Neural cell (in vitro differentiated cells): ENCODE measurements around the gene TMEM127. TPM values are rescaled to one million over a fixed set of nuclear protein-coding genes. Genes with fewer than 3 reads are reported as not detected.

ENCODE experiments used
- H2AFZ ChIP-seq: fragments of 200-600, 300-800 bp; sonication (generic), shearing (Covaris generic); 2 replicates; pipeline ENCODE4 v1.6.0; 2014; ENCODE audit warnings: low read depth, mild to moderate bottlenecking, antibody characterized with exemption, low read length, moderate library complexity
- H3F3A ChIP-seq: fragments of 200-600 bp; shearing (Covaris generic); 2 replicates; pipeline ENCODE4 v1.6.1; 2016; ENCODE audit warnings: mild to moderate bottlenecking, moderate library complexity, mixed read lengths, antibody characterized with exemption, low read length; ENCODE audit not compliant: insufficient read depth, poor library complexity, severe bottlenecking
- H3K27ac ChIP-seq: fragments of 200-600, 300-800 bp; sonication (generic), shearing (Covaris generic); 2 replicates; pipeline ENCODE4 v1.5.1; 2014; ENCODE audit warnings: mild to moderate bottlenecking, low read length, moderate library complexity
- H3K27me3 ChIP-seq: fragments of 300-800, 200-600 bp; sonication (generic), shearing (Covaris generic); 2 replicates; pipeline ENCODE4 v1.6.0; 2014; ENCODE audit warnings: mild to moderate bottlenecking, low read depth, low read length, moderate library complexity; ENCODE audit not compliant: insufficient read depth
- H3K36me3 ChIP-seq: fragments of 300-800, 200-600 bp; sonication (generic), shearing (Covaris generic); 2 replicates; pipeline ENCODE4 v1.5.1; 2014; ENCODE audit warnings: mild to moderate bottlenecking, antibody characterized with exemption, low read length, moderate library complexity; ENCODE audit not compliant: insufficient read depth
- H3K4me2 ChIP-seq: fragments of 300-800, 200-600 bp; sonication (generic), shearing (Covaris generic); 2 replicates; pipeline ENCODE4 v1.6.0; 2014; ENCODE audit warnings: mild to moderate bottlenecking, low read length
- H3K4me3 ChIP-seq: fragments of 300-800, 200-600 bp; sonication (generic), shearing (Covaris generic); 2 replicates; pipeline ENCODE4 v1.5.1; 2014; ENCODE audit warnings: mild to moderate bottlenecking, low read length, moderate library complexity
- H3K79me2 ChIP-seq: fragments of 200-600 bp; shearing (Covaris generic); replicated peaks from 2 replicates; pipeline ENCODE4 v1.6.0; 2014; ENCODE audit warnings: mild to moderate bottlenecking, low read length, moderate library complexity; ENCODE audit not compliant: insufficient read depth
- H3K9ac ChIP-seq: fragments of 300-800, 200-600 bp; sonication (generic), shearing (Covaris generic); 2 replicates; pipeline ENCODE4 v1.6.1; 2016; ENCODE audit warnings: mild to moderate bottlenecking, low read length, mixed read lengths
- H3K9me2 ChIP-seq: fragments of 200-600 bp; shearing (Covaris generic); 2 replicates; pipeline ENCODE4 v1.6.1; 2016; ENCODE audit warnings: mild to moderate bottlenecking, low read length, mixed read lengths; ENCODE audit not compliant: insufficient read depth
- H3K9me3 ChIP-seq: fragments of 200-600, 300-800 bp; sonication (generic), shearing (Covaris generic); 2 replicates; pipeline ENCODE4 v1.6.1; 2016; ENCODE audit warnings: mild to moderate bottlenecking, mixed run types, low read length, moderate library complexity, mixed read lengths
- H4K20me1 ChIP-seq: fragments of 200-600 bp; shearing (Covaris generic); 2 replicates; pipeline ENCODE4 v1.6.1; 2016; ENCODE audit warnings: mild to moderate bottlenecking, mixed run types; ENCODE audit not compliant: insufficient read depth
- EP300 ChIP-seq: fragments of 450-650 bp; conservative IDR thresholded peaks from 2 replicates; pipeline ENCODE4 v1.6.1; 2014; ENCODE audit warnings: antibody characterized with exemption, mild to moderate bottlenecking, moderate library complexity; ENCODE audit not compliant: poor library complexity, severe bottlenecking
- EZH2 ChIP-seq: fragments of 200-600, 300-800 bp; shearing (Covaris generic), sonication (generic); IDR thresholded peaks from 2 replicates; pipeline ENCODE4 v1.6.1; 2014; ENCODE audit warnings: antibody characterized with exemption, low read length, borderline replicate concordance, mild to moderate bottlenecking; ENCODE audit not compliant: insufficient read depth, poor library complexity, severe bottlenecking
- MXI1 ChIP-seq: fragments of 450-650 bp; conservative IDR thresholded peaks from 2 replicates; pipeline ENCODE4 v1.6.1; 2014; ENCODE audit warnings: antibody characterized with exemption, mild to moderate bottlenecking; ENCODE audit not compliant: poor library complexity, severe bottlenecking
- POLR2AphosphoS5 ChIP-seq: IDR thresholded peaks from 2 replicates; pipeline ENCODE4 v1.6.1; 2012
- RAD21 ChIP-seq: fragments of 450-650 bp; conservative IDR thresholded peaks from 2 replicates; pipeline ENCODE4 v1.6.1; 2014; ENCODE audit warnings: antibody characterized with exemption, mild to moderate bottlenecking, moderate library complexity
- SMC3 ChIP-seq: fragments of 450-650 bp; conservative IDR thresholded peaks from 2 replicates; pipeline ENCODE4 v1.6.1; 2014; ENCODE audit warnings: antibody characterized with exemption, mild to moderate bottlenecking, moderate library complexity; ENCODE audit not compliant: poor library complexity
- TAF1 ChIP-seq: IDR thresholded peaks from 2 replicates; pipeline ENCODE4 v1.6.1; 2012; ENCODE audit warnings: low read depth
- polyA plus RNA-seq: library from polyadenylated mRNA; depleted of rRNA; stranded (reverse); fragments of >200 nt; gene quantifications from 2 replicates; pipeline ENCODE4 v1.2.3, GENCODE V29; 2014
- TF ChIP-seq, protein P1 (sequence below): IDR thresholded peaks from 2 replicates; pipeline ENCODE4 v1.6.1; 2012; ENCODE audit warnings: borderline replicate concordance
- TF ChIP-seq, protein P2 (sequence below): fragments of 450-650 bp; IDR thresholded peaks from 2 replicates; pipeline ENCODE4 v1.5.1; 2014; ENCODE audit warnings: antibody characterized with exemption, mild to moderate bottlenecking, moderate library complexity; ENCODE audit not compliant: poor library complexity, severe bottlenecking

The TMEM127 gene
- polyA plus RNA-seq, 1 donor from 2014 or later = 19.1 TPM

DNA sequence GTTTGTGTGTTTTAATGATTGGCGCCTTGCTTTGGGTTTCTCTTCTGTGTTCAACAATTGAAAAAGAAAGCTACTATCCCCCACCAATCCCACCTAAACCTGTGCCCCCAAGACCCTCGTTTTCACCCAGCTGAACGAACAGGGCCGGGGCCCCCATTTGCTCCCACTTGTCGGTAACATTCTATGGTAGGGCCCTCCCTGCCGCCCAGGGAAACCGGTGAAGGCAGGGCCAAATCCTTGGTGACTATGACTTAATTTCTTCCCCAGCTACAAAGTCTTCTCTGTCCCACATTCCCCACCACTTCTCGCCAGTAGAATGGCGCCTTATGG is 40.1 kb upstream of the TMEM127 start:
- no peaks in the 10 kb centered on the region for H3F3A ChIP-seq
- H3K9ac ChIP-seq = peak overlapping the region; percentile 85
- no peaks in the 10 kb centered on the region for H3K9me2 ChIP-seq
- peak overlapping the region; percentile 83 for H3K27ac ChIP-seq
- H4K20me1 ChIP-seq = no peaks in the 10 kb centered on the region
- H3K36me3 ChIP-seq = no peaks in the 10 kb centered on the region
- TF ChIP-seq, protein P1, sequence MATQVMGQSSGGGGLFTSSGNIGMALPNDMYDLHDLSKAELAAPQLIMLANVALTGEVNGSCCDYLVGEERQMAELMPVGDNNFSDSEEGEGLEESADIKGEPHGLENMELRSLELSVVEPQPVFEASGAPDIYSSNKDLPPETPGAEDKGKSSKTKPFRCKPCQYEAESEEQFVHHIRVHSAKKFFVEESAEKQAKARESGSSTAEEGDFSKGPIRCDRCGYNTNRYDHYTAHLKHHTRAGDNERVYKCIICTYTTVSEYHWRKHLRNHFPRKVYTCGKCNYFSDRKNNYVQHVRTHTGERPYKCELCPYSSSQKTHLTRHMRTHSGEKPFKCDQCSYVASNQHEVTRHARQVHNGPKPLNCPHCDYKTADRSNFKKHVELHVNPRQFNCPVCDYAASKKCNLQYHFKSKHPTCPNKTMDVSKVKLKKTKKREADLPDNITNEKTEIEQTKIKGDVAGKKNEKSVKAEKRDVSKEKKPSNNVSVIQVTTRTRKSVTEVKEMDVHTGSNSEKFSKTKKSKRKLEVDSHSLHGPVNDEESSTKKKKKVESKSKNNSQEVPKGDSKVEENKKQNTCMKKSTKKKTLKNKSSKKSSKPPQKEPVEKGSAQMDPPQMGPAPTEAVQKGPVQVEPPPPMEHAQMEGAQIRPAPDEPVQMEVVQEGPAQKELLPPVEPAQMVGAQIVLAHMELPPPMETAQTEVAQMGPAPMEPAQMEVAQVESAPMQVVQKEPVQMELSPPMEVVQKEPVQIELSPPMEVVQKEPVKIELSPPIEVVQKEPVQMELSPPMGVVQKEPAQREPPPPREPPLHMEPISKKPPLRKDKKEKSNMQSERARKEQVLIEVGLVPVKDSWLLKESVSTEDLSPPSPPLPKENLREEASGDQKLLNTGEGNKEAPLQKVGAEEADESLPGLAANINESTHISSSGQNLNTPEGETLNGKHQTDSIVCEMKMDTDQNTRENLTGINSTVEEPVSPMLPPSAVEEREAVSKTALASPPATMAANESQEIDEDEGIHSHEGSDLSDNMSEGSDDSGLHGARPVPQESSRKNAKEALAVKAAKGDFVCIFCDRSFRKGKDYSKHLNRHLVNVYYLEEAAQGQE = no peak
- TF ChIP-seq SMC3 = no peak
- TF ChIP-seq POLR2AphosphoS5 = no peak
- TF ChIP-seq EZH2 = no peak
- no peaks in the 10 kb centered on the region for H3K27me3 ChIP-seq
- H3K4me3 ChIP-seq = peak overlapping the region; percentile 85
- H3K4me2 ChIP-seq = peak overlapping the region; percentile 92
- peak overlapping the region; percentile 98 for H2AFZ ChIP-seq
- peaks cover 44% of the 10 kb centered on the region for H3K79me2 ChIP-seq
- no peaks in the 10 kb centered on the region for H3K9me3 ChIP-seq

DNA sequence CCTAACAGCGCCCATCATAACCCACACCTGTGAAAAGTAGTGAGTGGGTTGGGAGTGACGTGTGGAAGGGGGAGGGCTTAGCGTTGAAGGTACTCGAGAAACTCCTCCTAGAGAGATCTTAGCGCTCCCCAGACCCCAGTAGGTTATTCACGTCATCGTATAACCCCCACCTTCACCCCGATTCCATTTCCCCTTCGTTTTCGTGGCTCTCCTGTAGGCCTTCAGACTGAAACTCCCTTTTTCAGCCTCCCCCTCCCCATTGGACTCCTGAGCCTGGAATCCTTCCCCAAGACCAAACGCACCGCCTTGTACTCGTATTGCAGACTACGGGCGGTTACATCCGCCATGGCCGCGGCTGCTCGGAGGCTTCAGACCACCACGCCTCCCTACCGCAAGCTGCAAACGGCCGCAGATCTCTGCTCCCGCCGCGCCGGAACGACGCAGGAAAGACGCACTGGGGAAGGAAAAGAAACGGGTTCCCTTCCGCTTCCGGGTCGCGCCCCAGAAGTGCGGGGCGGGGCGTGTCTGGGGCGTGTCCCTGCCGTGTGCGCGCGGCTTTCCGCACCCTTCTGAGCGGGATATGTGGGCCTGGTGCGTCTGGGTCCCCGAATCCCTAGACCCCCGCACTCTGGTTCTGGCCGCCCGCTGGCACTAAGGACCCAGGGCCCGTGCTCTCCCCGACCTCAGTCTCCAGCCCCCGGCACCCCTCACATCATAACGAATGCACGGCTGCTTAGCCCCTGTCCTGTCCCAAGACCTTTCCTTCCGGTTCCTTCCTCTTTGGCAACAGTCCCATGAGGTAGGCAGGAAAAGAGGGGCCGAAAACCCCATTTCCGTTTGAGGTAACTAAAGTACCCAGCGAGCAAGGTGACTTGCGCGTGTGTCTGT is 39.5 kb upstream of the TMEM127 start, which contains the start of gene SNRNP200:
Gene SNRNP200, minus strand, starts transcription at position 456 of the 888 bp plus-strand sequence. Its CDS starts 109 bp downstream, at position 347.
- peaks cover 44% of the 10 kb centered on the region for H3K79me2 ChIP-seq
- TF ChIP-seq SMC3 = peak; percentile 61
- peak; percentile 53 for TF ChIP-seq RAD21
- TF ChIP-seq POLR2AphosphoS5 = peak; percentile 96
- no peak for TF ChIP-seq EZH2
- peak; percentile 82 for TF ChIP-seq EP300
- peak; percentile 95 for TF ChIP-seq MXI1
- no peak for TF ChIP-seq TAF1
- H3K27ac ChIP-seq = peak within 1 kb of the TSS; percentile 83

DNA sequence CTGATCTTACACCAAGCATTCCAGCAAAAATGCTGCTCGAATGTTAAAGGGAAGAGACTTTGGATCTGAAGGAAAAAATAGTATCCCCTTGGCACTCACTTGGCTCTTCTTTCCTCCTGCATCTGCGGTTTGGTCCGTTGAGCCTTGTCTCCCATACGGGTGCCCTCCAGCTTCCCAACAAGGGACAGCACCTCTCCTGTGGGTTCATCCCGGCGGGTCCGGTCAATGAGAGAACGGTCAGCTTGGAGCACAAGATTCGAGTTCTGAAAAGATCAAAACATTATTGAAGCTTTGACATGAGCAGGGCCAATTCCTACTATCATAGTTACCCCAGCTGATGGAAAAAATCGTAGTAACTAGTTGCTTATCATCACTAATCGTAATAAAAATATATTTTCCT is 38.8 kb upstream of the TMEM127 start:
- TF ChIP-seq MXI1 (no peak), RAD21 (no peak), TAF1 (no peak), POLR2AphosphoS5 (no peak)
- TF ChIP-seq, protein P2, sequence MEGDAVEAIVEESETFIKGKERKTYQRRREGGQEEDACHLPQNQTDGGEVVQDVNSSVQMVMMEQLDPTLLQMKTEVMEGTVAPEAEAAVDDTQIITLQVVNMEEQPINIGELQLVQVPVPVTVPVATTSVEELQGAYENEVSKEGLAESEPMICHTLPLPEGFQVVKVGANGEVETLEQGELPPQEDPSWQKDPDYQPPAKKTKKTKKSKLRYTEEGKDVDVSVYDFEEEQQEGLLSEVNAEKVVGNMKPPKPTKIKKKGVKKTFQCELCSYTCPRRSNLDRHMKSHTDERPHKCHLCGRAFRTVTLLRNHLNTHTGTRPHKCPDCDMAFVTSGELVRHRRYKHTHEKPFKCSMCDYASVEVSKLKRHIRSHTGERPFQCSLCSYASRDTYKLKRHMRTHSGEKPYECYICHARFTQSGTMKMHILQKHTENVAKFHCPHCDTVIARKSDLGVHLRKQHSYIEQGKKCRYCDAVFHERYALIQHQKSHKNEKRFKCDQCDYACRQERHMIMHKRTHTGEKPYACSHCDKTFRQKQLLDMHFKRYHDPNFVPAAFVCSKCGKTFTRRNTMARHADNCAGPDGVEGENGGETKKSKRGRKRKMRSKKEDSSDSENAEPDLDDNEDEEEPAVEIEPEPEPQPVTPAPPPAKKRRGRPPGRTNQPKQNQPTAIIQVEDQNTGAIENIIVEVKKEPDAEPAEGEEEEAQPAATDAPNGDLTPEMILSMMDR = no peak
- no peaks in the 10 kb centered on the region for H4K20me1 ChIP-seq
- peak overlapping the region; percentile 98 for H2AFZ ChIP-seq
- H3K4me2 ChIP-seq = peak overlapping the region; percentile 90
- H3K4me3 ChIP-seq = peak overlapping the region; percentile 85
- no peaks in the 10 kb centered on the region for H3F3A ChIP-seq
- H3K27ac ChIP-seq = peak overlapping the region; percentile 83
- H3K9me2 ChIP-seq = no peaks in the 10 kb centered on the region
- no peaks in the 10 kb centered on the region for H3K27me3 ChIP-seq
- H3K9me3 ChIP-seq = no peaks in the 10 kb centered on the region
- peak overlapping the region; percentile 85 for H3K9ac ChIP-seq
- peaks cover 44% of the 10 kb centered on the region for H3K79me2 ChIP-seq
- no peaks in the 10 kb centered on the region for H3K36me3 ChIP-seq

More for the DNA sequence above, 39.5 kb upstream of the TMEM127 start, which contains the start of gene SNRNP200:
- peak within 1 kb of the TSS; percentile 85 for H3K4me3 ChIP-seq
- H3K9me3 ChIP-seq = no peaks in the 10 kb centered on the region
- H2AFZ ChIP-seq = peak within 1 kb of the TSS; percentile 98
- no peaks in the 10 kb centered on the region for H3K36me3 ChIP-seq
- no peaks in the 10 kb centered on the region for H3K9me2 ChIP-seq
- H4K20me1 ChIP-seq = no peaks in the 10 kb centered on the region
- H3K27me3 ChIP-seq = no peaks in the 10 kb centered on the region
- no peaks in the 10 kb centered on the region for H3F3A ChIP-seq
- H3K4me2 ChIP-seq = peak within 1 kb of the TSS; percentile 92
- peak within 1 kb of the TSS; percentile 85 for H3K9ac ChIP-seq
